H9 (cell line): Measurements from ENCODE around the gene ITGA11. TPM values are rescaled to one million over a fixed set of nuclear protein-coding genes. Genes with fewer than 3 reads are reported as not detected.

Experiments used
- DNase-seq: peaks from one replicate; pipeline ENCODE4 v3.0.0-alpha.2; 2017
- H2AFZ ChIP-seq: one replicate; pipeline ENCODE4 v1.6.1; 2013; ENCODE audit warnings: mild to moderate bottlenecking, low read length, control low read depth, moderate library complexity
- H2AK5ac ChIP-seq: 2 replicates; pipeline ENCODE4 v1.6.1; 2013; ENCODE audit warnings: low read length, control low read depth, mixed read lengths; ENCODE audit not compliant: insufficient read length
- H2BK120ac ChIP-seq: one replicate; pipeline ENCODE4 v1.6.1; 2013; ENCODE audit warnings: low read depth, mild to moderate bottlenecking, low read length, control low read depth, inconsistent platforms; ENCODE audit not compliant: poor library complexity, severe bottlenecking
- H2BK12ac ChIP-seq: 2 replicates; pipeline ENCODE4 v1.6.1; 2013; ENCODE audit warnings: low read length, control low read depth, mixed read lengths, low read depth; ENCODE audit not compliant: insufficient read length
- H2BK15ac ChIP-seq: 2 replicates; pipeline ENCODE4 v1.6.1; 2013; ENCODE audit warnings: low read depth, low read length, control low read depth
- H2BK20ac ChIP-seq: one replicate; pipeline ENCODE4 v1.6.1; 2013; ENCODE audit warnings: low read depth, mild to moderate bottlenecking, low read length, control low read depth, inconsistent platforms; ENCODE audit not compliant: poor library complexity, severe bottlenecking
- H2BK5ac ChIP-seq: 2 replicates; pipeline ENCODE4 v1.6.1; 2013; ENCODE audit warnings: low read length, control low read depth, mixed read lengths; ENCODE audit not compliant: insufficient read length
- H3K14ac ChIP-seq: 2 replicates; pipeline ENCODE4 v1.6.1; 2013; ENCODE audit warnings: low read length, control low read depth; ENCODE audit not compliant: insufficient read depth
- H3K18ac ChIP-seq: 2 replicates; pipeline ENCODE4 v1.6.1; 2013; ENCODE audit warnings: low read depth, mild to moderate bottlenecking, mixed read lengths, low read length, control low read depth; ENCODE audit not compliant: insufficient read length
- H3K23ac ChIP-seq: 2 replicates; pipeline ENCODE4 v1.6.1; 2013; ENCODE audit warnings: low read length, control low read depth, mixed read lengths, low read depth; ENCODE audit not compliant: insufficient read length
- H3K23me2 ChIP-seq: 2 replicates; pipeline ENCODE4 v1.6.1; 2013; ENCODE audit warnings: low read depth, mild to moderate bottlenecking, mixed read lengths, low read length, control low read depth; ENCODE audit not compliant: insufficient read length, poor library complexity, severe bottlenecking
- H3K27ac ChIP-seq: 2 replicates; pipeline ENCODE4 v1.5.1; 2013; ENCODE audit warnings: low read length, control low read depth, mixed read lengths, low read depth; ENCODE audit not compliant: insufficient read length
- H3K27me3 ChIP-seq: 2 replicates; pipeline ENCODE4 v1.6.1; 2013; ENCODE audit warnings: low read length, control low read depth, inconsistent platforms; ENCODE audit not compliant: insufficient read depth
- H3K4ac ChIP-seq: 2 replicates; pipeline ENCODE4 v1.6.1; 2013; ENCODE audit warnings: low read depth, mild to moderate bottlenecking, control low read depth, inconsistent platforms, low read length, moderate library complexity
- H3K4me1 ChIP-seq: 2 replicates; pipeline ENCODE4 v1.6.1; 2013; ENCODE audit warnings: low read length, control low read depth, inconsistent platforms; ENCODE audit not compliant: insufficient read depth
- H3K4me2 ChIP-seq: 2 replicates; pipeline ENCODE4 v1.6.1; 2013; ENCODE audit warnings: low read length, control low read depth, mixed read lengths; ENCODE audit not compliant: insufficient read length, insufficient read depth
- H3K56ac ChIP-seq: 2 replicates; pipeline ENCODE4 v1.6.1; 2013; ENCODE audit warnings: low read depth, mild to moderate bottlenecking, mixed read lengths, low read length, control low read depth; ENCODE audit not compliant: insufficient read length
- H3K79me1 ChIP-seq: 2 replicates; pipeline ENCODE4 v1.6.1; 2013; ENCODE audit warnings: low read depth, mild to moderate bottlenecking, moderate library complexity, low read length, control low read depth, inconsistent platforms; ENCODE audit not compliant: insufficient read depth, poor library complexity, severe bottlenecking
- H3K79me2 ChIP-seq: 2 replicates; pipeline ENCODE4 v1.6.1; 2013; ENCODE audit warnings: low read length, control low read depth, inconsistent platforms; ENCODE audit not compliant: insufficient read depth
- H3K9ac ChIP-seq: 2 replicates; pipeline ENCODE4 v1.6.1; 2013; ENCODE audit warnings: low read length, control low read depth, mixed read lengths; ENCODE audit not compliant: insufficient read length; ENCODE audit errors: extremely low read depth
- H3K9me3 ChIP-seq: one replicate; pipeline ENCODE4 v1.6.1; 2013; ENCODE audit warnings: low read depth, low read length, inconsistent platforms; ENCODE audit not compliant: control insufficient read depth
- H3T11ph ChIP-seq: one replicate; pipeline ENCODE4 v1.6.1; 2013; ENCODE audit warnings: mild to moderate bottlenecking, low read length, control low read depth, inconsistent platforms
- H4K20me1 ChIP-seq: one replicate; pipeline ENCODE4 v1.6.1; 2013; ENCODE audit not compliant: control insufficient read depth, insufficient read length, insufficient read depth
- H4K5ac ChIP-seq: 2 replicates; pipeline ENCODE4 v1.6.1; 2013; ENCODE audit warnings: low read depth, mild to moderate bottlenecking, mixed read lengths, low read length, control low read depth; ENCODE audit not compliant: insufficient read length
- H4K8ac ChIP-seq: replicated peaks from 2 replicates; pipeline ENCODE4 v1.6.1; 2013; ENCODE audit warnings: low read length, control low read depth, mixed read lengths, low read depth; ENCODE audit not compliant: insufficient read length
- H4K91ac ChIP-seq: 2 replicates; pipeline ENCODE4 v1.6.1; 2013; ENCODE audit warnings: low read depth, mild to moderate bottlenecking, moderate library complexity, mixed read lengths, low read length, control low read depth; ENCODE audit not compliant: insufficient read length
- H3K27ac Mint-ChIP-seq, 3 experiments: 2 replicates in 2 of 3; 3 replicates in 1 of 3; pipeline ENCODE4 v1.8.0; 2020 to 2021; ENCODE audit warnings: mixed read lengths in 3 of 3, mild to moderate bottlenecking in 1 of 3, moderate library complexity in 1 of 3
- H3K27me3 Mint-ChIP-seq: 2 replicates; pipeline ENCODE4 v1.8.0; 2021; ENCODE audit warnings: low read depth, mild to moderate bottlenecking, moderate library complexity, mixed read lengths
- H3K36me3 Mint-ChIP-seq, 3 experiments: 2 replicates in 2 of 3; 3 replicates in 1 of 3; pipeline ENCODE4 v1.8.0; 2020 to 2021; ENCODE audit warnings: low read depth in 3 of 3, mixed read lengths in 3 of 3; ENCODE audit not compliant: insufficient read depth in 1 of 3
- H3K4me1 Mint-ChIP-seq, 2 experiments: 2 replicates each; pipeline ENCODE4 v1.8.0; 2020; ENCODE audit warnings: mixed read lengths in 2 of 2
- H3K4me3 Mint-ChIP-seq, 2 experiments: 2 replicates in 1 of 2; 3 replicates in 1 of 2; pipeline ENCODE4 v1.8.0; 2020 to 2021; ENCODE audit warnings: mild to moderate bottlenecking in 2 of 2, mixed read lengths in 2 of 2, moderate library complexity in 1 of 2
- H3K9me3 Mint-ChIP-seq, 2 experiments: 2 replicates in 1 of 2; 3 replicates in 1 of 2; pipeline ENCODE4 v1.8.0; 2020; ENCODE audit warnings: mild to moderate bottlenecking in 2 of 2, mixed read lengths in 2 of 2, moderate library complexity in 1 of 2
- WGBS: extraction: QIAGEN DNeasy Blood & Tissue Kit; methylation state at CpG from one replicate; pipeline ENCODE4 v1.1.7; 2013; ENCODE audit warnings: missing lambda C conversion rate, low lambda C conversion rate, mixed read lengths; ENCODE audit not compliant: insufficient read length; ENCODE audit errors: extremely low coverage; 5-methylcytosine and 5-hydroxymethylcytosine counted together
- total RNA-seq: library from RNA; stranded (reverse); gene quantifications from 2 replicates; pipeline ENCODE4 v1.2.1, GENCODE V29; 2021
- TF ChIP-seq, protein P1 (sequence below): fragments of 200-600 bp; sonication (generic); conservative IDR thresholded peaks from 3 replicates; pipeline ENCODE4 v1.8.0; 2021; ENCODE audit warnings: antibody characterized with exemption, mild to moderate bottlenecking

The ITGA11 gene
- total RNA-seq, 1 experiment from 2014 or later, result 0.07 TPM

DNA sequence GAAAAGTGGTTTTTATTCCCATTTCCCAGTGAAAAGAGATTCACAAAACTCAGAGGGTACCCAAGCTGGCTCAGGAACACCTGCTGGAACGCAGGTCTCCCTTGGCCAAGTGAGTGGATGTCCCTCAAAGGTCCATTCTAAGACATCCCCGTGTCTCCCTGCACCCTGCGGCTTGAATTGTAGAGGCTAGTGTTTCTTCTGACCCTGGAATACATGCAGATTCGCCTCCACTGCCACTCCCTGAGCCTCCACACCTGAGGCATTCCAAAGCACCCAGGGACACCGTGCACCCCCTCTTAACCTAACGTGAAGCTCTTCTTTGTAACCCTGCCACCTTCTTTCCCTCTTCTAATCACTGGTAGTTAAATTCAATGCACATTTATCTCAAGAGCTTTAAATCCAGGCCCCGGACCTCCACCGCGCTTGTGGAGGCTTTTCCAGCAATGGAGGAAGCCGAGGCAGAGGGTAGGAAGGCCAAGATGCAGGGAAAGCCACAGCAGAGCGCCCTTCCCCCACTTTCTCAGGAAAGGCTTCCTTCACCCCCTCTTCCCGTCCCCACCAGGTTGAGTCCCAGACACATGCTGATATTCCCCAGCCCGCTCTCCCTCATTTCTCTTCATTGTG is 590 bp upstream of the ITGA11 start:
- H3K23me2 ChIP-seq, result peaks cover 6% of the 10 kb centered on the region

More for the DNA sequence above, 590 bp upstream of the ITGA11 start:
- no peak overlapping the region for H3T11ph ChIP-seq
- Mint-ChIP-seq H3K27me3 (peaks cover 92% of the 10 kb centered on the region), H3K36me3 (no peaks in the 10 kb centered on the region), H3K4me1 (peaks cover 20 to 25% of the 10 kb centered on the region in 2 experiments), H3K27ac (no peak overlapping the region), H3K4me3 (peak overlapping the region; percentile 2 to 74; a peak in 4 of 5 replicates), H3K9me3 (no peaks in the 10 kb centered on the region; a peak in 1 of 5 replicates)
- no peak overlapping the region for H3K4ac ChIP-seq
- no peak overlapping the region for H4K91ac ChIP-seq
- no peak overlapping the region for H2BK5ac ChIP-seq
- H3K18ac ChIP-seq, result no peak overlapping the region
- H3K14ac ChIP-seq, result no peak overlapping the region
- H2BK15ac ChIP-seq, result no peak overlapping the region
- H3K79me1 ChIP-seq, result no peaks in the 10 kb centered on the region
- peaks cover 34% of the 10 kb centered on the region; the same call in 1 of the 2 replicates for H3K27me3 ChIP-seq
- H3K27ac ChIP-seq, result no peak overlapping the region
- H4K8ac ChIP-seq, result no peak overlapping the region
- peak; percentile 15 for DNase-seq
- H4K20me1 ChIP-seq, result no peaks in the 10 kb centered on the region
- no peaks in the 10 kb centered on the region for H3K9me3 ChIP-seq
- H2AK5ac ChIP-seq, result no peak overlapping the region
- H3K4me2 ChIP-seq, result peak overlapping the region; percentile 12
- no peak overlapping the region for H4K5ac ChIP-seq
- H3K4me1 ChIP-seq, result no peaks in the 10 kb centered on the region
- no peak overlapping the region for H3K9ac ChIP-seq
- WGBS, result no CpG with 5 or more reads among the region's 13 CpGs
- H2AFZ ChIP-seq, result no peak overlapping the region
- H3K23ac ChIP-seq, result no peak overlapping the region
- H2BK20ac ChIP-seq, result no peak overlapping the region
- no peak overlapping the region for H3K56ac ChIP-seq
- TF ChIP-seq, protein P1, sequence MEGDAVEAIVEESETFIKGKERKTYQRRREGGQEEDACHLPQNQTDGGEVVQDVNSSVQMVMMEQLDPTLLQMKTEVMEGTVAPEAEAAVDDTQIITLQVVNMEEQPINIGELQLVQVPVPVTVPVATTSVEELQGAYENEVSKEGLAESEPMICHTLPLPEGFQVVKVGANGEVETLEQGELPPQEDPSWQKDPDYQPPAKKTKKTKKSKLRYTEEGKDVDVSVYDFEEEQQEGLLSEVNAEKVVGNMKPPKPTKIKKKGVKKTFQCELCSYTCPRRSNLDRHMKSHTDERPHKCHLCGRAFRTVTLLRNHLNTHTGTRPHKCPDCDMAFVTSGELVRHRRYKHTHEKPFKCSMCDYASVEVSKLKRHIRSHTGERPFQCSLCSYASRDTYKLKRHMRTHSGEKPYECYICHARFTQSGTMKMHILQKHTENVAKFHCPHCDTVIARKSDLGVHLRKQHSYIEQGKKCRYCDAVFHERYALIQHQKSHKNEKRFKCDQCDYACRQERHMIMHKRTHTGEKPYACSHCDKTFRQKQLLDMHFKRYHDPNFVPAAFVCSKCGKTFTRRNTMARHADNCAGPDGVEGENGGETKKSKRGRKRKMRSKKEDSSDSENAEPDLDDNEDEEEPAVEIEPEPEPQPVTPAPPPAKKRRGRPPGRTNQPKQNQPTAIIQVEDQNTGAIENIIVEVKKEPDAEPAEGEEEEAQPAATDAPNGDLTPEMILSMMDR, result no peak
- H3K79me2 ChIP-seq, result no peaks in the 10 kb centered on the region
- H2BK120ac ChIP-seq, result no peak overlapping the region
- no peak overlapping the region for H2BK12ac ChIP-seq
